ENCODE results near the gene ERG. TPM values are rescaled to one million over a fixed set of nuclear protein-coding genes. Genes with fewer than 3 reads are reported as not detected.

The ERG gene
- total RNA-seq, 1 experiment from 2014 or later, result 0.11 TPM

DNA sequence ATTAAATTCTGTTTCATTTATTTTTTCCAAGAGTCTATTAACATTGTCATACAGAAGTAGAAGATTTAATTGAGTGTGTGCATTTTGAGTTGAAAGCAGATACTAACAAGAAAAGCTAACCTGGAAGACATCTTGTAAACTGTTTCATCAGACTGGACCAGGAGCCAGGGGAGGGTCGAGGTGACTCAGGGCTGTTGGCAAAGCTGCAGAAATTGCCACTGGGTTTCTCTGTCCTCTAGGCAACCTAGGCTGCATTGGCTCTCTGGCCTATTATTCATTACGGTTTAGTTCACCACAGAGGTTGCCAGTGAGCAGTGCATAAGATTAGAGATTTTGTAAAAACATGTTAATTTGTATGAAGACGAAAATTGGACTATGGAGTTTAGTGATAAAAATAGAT is 27.5 kb downstream of the ERG start:
- no peaks in the 10 kb centered on the region; the same call in 1 of the 2 replicates for H3K27me3 ChIP-seq (ENCODE audit: insufficient read depth, low read length)
- H3K4ac ChIP-seq (ENCODE audit: low read depth, low read length), result no peak overlapping the region
- no peak overlapping the region for H3K9ac ChIP-seq (ENCODE audit: extremely low read depth, insufficient read length, low read length)
- no peak overlapping the region for H2BK5ac ChIP-seq (ENCODE audit: insufficient read length, low read length)
- H2AK5ac ChIP-seq (ENCODE audit: insufficient read length, low read length), result no peak overlapping the region
- H3T11ph ChIP-seq (ENCODE audit: low read length), result no peak overlapping the region
- H3K23ac ChIP-seq (ENCODE audit: insufficient read length, low read depth, low read length), result no peak overlapping the region
- H3K56ac ChIP-seq (ENCODE audit: insufficient read length, low read depth, low read length), result no peak overlapping the region
- no peaks in the 10 kb centered on the region for H3K79me2 ChIP-seq (ENCODE audit: insufficient read depth, low read length)
- peaks cover 21 to 30% of the 10 kb centered on the region in 2 experiments for H3K4me1 Mint-ChIP-seq
- peaks cover 27% of the 10 kb centered on the region for H3K27me3 Mint-ChIP-seq (ENCODE audit: low read depth)
- H3K23me2 ChIP-seq (ENCODE audit: insufficient read length, low read depth, low read length, poor library complexity, severe bottlenecking), result no peaks in the 10 kb centered on the region
- no peak overlapping the region for H3K27ac Mint-ChIP-seq
- H4K5ac ChIP-seq (ENCODE audit: insufficient read length, low read depth, low read length), result no peak overlapping the region
- H3K4me2 ChIP-seq (ENCODE audit: insufficient read depth, insufficient read length, low read length), result no peak overlapping the region
- no peak overlapping the region for H3K27ac ChIP-seq (ENCODE audit: insufficient read length, low read depth, low read length)
- H2BK20ac ChIP-seq (ENCODE audit: low read depth, low read length, poor library complexity, severe bottlenecking), result no peak overlapping the region
- H4K8ac ChIP-seq (replicated peaks; ENCODE audit: insufficient read length, low read depth, low read length), result no peak overlapping the region
- H3K79me1 ChIP-seq (ENCODE audit: insufficient read depth, low read depth, low read length, poor library complexity, severe bottlenecking), result no peaks in the 10 kb centered on the region
- no peak overlapping the region for H3K18ac ChIP-seq (ENCODE audit: insufficient read length, low read depth, low read length)
- no peak overlapping the region for H2BK120ac ChIP-seq (ENCODE audit: low read depth, low read length, poor library complexity, severe bottlenecking)
- no peaks in the 10 kb centered on the region for H3K36me3 Mint-ChIP-seq (ENCODE audit: insufficient read depth in 1 of 3, low read depth in 3 of 3)
- H2BK15ac ChIP-seq (ENCODE audit: low read depth, low read length), result no peak overlapping the region
- peaks cover 5% of the 10 kb centered on the region; the same call in 1 of the 2 replicates for H3K4me1 ChIP-seq (ENCODE audit: insufficient read depth, low read length)
- H3K14ac ChIP-seq (ENCODE audit: insufficient read depth, low read length), result no peak overlapping the region
- DNase-seq, result no peak
- no peak overlapping the region for H4K91ac ChIP-seq (ENCODE audit: insufficient read length, low read depth, low read length)
- WGBS (ENCODE audit: extremely low coverage, insufficient read length, low lambda C conversion rate), result no CpG with 5 or more reads among the region's 3 CpGs
- H4K20me1 ChIP-seq (ENCODE audit: control insufficient read depth, insufficient read depth, insufficient read length), result no peaks in the 10 kb centered on the region
- TF ChIP-seq, protein P1, sequence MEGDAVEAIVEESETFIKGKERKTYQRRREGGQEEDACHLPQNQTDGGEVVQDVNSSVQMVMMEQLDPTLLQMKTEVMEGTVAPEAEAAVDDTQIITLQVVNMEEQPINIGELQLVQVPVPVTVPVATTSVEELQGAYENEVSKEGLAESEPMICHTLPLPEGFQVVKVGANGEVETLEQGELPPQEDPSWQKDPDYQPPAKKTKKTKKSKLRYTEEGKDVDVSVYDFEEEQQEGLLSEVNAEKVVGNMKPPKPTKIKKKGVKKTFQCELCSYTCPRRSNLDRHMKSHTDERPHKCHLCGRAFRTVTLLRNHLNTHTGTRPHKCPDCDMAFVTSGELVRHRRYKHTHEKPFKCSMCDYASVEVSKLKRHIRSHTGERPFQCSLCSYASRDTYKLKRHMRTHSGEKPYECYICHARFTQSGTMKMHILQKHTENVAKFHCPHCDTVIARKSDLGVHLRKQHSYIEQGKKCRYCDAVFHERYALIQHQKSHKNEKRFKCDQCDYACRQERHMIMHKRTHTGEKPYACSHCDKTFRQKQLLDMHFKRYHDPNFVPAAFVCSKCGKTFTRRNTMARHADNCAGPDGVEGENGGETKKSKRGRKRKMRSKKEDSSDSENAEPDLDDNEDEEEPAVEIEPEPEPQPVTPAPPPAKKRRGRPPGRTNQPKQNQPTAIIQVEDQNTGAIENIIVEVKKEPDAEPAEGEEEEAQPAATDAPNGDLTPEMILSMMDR (conservative IDR thresholded peaks at IDR 0.05), result no peak
- no peaks in the 10 kb centered on the region for H3K9me3 ChIP-seq (ENCODE audit: control insufficient read depth, low read depth, low read length)
- no peak overlapping the region for H2AFZ ChIP-seq (ENCODE audit: low read length)
- H3K4me3 Mint-ChIP-seq, result no peak overlapping the region
- H2BK12ac ChIP-seq (ENCODE audit: insufficient read length, low read depth, low read length), result no peak overlapping the region
- H3K9me3 Mint-ChIP-seq, result no peaks in the 10 kb centered on the region; a peak in 2 of 5 replicates

Data from H9 (cell line).